Activated CD4-positive, alpha-beta T cell treated with anti-CD3 and anti-CD28 coated beads, Interleukin-2, amount 50 U/mL, for 48 hours (primary cell): ENCODE measurements around the gene SLC15A1.
"Not testable (repeated sequence)": the region's sequence is repeated elsewhere in the genome, so short reads cannot be mapped to it uniquely, and the experiment has no call there.

ENCODE experiments used
- DNase-seq, 2 experiments: peaks; one replicate each; pipeline ENCODE4 v3.0.0-alpha.2; 2020

The SLC15A1 gene

DNA sequence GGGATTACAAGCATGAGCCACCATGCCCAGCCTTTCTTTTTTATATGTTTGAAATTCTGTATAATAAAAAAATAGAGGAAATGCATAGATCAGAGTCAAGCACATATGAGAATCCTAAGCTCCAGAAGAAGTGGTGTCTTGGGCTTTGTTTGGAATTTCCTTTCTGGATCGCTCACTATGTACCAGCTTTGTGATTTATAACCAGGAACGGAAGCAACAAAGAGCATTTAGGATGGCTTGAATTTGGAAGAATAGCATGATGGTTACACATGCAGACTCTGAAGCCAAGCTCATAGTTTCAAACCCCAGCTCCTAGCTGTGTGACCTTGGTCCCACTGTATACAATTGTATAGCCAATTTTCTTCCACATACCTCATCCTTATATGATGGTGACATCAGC, 28.0 kb upstream of the SLC15A1 start:
- no peak for DNase-seq

DNA sequence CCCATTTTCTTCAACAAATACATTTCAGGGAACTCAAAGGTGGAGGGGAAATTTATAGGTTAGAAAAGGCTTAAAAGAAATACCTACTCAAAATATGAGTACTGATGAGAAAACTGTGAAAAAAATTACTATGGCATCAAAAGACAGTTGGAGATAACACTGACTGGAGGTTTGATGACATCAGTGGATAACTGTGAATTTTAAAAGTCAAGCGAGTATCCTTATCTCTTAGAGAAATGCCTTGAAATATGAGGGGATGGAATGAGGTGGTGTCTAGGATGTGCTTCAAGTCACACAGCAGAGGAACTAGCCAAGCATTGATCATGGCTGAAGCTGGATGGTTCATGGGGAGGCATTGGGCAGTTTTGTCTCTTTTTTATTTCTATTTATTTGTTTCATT, 27.2 kb upstream of the SLC15A1 start:
- no peak for DNase-seq

DNA sequence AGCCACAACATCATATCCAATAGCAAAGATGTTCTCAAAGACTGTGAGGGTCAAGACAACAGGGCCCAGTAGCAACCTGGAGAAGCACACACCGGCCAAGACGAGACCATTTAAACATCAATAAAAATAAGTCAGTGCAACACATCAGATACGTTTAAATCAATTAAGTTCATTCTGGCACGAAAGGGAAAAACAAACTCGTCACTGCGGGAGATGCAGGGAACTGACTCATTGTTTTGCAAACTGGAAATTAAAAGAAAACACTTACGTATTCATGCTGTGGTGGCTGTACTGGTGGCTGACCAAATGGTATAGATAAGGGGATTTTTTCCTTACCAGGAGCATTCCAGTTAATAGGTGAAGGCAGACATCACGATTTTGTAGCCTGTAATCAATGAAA, 26.3 kb upstream of the SLC15A1 start:
- DNase-seq = no peak

DNA sequence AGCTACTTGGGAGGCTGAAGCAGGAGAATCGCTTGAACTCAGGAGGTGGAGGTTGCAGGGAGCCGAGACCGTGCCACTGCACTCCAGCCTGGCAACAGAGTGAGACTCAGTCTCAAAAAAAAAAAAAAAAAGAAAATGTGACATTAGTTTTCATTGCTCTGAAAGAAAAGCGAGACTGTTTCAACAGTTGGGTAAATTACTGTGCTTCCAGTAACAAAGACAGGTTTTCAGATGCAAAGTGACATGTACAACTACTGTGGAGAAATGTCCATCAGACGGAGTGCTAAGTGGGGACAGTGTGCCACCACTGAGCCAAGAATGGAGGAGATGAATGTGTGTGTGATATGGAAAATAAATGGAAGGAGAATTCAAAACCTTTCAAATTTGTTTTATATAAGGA, 24.2 kb upstream of the SLC15A1 start:
- no peak for DNase-seq

DNA sequence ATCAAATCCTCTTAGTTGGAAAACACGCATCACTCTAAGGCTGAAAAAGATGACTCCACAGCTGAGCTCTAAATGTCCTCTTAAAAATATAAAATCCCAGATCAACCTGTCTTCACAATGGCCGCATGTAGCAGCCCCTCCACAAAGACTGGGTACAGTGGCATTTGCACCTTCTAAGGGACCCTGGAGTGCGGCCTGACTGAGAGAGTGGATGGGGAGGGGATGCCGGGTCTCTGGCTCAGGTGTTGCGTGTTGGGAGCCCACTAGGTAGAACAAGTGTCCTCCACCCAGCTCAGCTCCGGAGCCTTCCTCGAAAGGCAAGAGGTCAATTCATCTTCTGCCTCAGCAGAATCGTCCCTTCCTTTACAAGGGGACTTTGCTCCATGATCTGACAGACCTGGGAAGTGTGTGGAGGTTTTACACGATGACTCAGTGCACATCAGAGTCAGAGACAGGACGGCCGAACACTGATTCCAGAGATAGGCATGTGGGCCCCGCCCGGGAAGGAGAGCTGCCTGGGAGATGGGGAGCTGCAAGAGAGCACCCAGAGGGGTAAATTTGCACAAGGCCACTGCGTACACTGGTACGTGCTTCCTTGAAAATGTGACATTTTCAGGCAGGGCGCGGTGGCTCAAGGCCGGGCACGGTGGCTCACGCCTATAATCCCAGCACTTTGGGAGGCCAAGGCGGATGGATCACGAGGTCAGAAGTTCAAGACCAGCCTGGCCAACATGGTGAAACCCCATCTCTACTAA, 23.5 kb upstream of the SLC15A1 start:
- no peak for DNase-seq

DNA sequence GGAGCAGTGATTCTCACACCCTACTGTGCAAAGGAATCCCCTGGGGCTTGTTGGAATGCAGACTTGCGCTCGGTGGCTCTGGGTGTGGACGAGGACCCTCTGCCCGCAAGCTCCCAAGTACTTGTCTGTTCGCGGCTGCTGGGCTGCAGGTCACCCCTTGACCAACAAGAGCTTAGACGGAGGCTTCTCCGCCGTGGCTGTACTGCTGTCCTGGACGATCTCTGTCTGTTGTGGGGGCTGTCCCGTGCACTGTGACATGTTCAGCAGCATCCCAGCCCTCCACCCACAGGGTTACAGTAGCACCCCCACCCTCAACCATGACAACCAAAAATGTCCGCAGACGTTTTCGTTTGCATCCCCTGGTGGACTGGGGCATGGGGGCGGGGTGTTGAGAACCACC, 22.9 kb upstream of the SLC15A1 start:
- DNase-seq = no peak

DNA sequence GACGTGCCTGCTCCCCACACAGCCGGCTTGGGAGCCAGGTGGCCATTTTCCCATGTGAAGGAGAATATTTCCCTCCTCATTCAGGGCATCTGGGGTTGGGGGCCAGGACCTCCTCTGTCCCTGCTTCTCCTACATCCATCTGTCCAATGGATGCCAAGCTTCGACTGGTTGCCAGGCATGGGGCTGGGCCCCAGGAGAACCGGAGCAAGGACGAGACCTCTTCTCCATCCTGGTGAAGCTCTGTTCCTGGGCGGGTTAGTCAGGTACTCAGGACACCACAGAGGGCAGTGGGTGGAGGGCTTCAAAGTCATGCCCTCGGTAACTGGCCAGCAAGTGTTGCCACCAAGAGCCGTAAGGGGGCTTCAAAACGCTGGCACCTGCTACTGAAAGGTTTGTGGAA, 22.3 kb upstream of the SLC15A1 start:
- DNase-seq = no peak

DNA sequence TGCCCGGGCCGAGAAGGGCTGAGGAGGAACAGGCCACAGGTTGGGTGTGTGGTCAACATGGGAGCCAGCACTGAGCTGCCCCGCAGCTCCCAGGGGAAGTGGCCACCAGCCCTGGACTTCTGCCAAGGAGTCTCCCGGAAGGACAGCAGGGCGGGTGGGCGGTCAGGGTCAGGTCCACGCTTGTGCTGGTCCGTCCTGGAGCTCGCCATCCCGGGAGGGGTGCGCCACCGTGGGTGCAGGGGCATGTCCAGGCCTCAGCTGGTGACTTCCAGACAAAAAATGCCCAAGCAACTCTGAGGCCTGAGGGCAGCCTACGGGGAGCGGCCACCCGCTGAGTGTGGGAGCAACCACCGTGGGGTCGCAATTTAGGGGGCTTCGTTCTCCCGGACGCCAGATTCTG, 21.4 kb upstream of the SLC15A1 start:
- no peak for DNase-seq

DNA sequence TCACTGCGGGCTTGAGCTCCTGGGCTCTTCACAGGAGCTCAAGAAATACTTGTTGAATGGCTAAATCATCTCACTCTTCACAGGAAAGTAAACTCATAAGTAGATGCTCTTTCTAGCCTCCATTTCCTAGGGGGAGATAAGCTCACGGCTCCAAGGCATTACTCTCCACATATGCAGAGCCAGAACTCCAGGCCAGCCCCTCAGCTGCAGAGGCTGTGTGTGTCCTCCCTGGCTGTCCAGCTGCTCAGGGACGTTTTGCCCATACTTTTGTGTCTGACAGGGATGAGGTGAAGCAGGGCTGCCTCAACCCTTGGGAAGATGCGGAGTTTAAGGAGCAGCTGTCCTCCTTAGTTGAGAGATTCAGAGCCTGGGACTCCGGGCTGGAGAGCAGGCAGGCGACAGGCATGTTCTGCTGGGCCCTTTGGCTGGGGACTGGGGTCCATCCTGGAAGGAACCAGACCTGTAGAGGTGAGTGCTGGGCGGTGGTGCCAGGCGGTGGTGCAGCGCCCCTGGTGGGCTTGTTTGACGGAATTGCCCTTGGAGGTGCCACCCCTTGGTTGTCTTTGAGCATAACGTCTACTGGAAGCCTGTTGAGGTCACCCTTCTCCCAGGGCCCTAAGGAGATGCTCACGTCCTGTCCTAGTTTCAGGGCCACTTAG, 20.5 kb upstream of the SLC15A1 start:
- no peak for DNase-seq

DNA sequence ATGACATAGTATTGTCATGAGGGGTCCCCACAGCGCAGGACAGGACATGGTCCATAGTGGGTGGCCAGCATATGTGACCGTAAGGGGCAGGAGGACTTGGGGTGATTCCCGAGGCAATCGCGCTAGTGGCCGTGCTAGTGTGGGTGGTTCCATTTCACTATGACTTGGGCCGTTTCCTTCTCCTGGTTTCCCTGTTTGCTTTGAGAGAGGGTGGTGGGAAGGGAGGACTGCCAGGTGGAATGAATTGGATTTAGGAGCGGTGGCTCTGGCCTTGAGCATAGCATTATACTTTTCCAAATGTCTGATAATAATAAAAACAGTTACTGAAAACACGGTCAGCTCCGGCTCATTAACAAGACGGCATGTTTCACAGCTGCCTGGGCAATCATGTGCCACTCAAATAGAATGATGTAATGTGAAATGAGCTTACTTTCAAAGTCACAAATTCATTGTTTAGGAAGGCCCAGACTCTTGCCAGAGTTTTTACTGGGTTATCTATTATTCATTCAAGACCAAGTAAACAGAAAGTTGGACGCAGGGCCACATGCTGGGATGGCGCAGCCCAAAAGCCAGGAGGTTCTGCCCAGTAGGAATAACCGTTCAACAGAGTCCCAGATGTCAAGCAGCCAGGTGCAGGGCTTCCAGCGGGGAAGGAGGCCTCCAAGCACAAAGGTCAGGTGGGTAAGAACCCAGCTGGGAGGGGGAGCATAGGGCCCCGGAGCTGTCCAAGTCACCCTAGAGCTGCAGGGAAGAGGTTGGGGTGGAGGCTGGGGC, 19.6 kb upstream of the SLC15A1 start:
- DNase-seq = no peak

DNA sequence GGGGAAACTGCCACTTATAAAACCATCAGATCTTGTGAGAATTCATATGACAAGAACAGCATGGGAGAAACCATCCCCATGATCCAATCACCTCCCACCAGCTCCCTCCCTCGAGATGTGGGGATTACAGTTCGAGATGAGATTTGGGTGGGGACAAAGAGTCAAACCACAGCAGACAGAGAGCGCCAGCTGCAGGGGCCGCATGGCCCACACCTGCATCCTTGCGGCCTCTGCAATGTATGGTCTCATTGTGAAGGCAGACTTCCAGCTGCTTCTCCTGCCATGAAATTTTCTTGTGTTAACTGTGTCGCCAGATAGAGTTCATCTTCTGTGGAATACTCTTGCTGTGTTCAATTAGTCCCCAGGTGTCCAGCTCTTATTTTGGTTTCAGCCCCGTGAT, 17.3 kb upstream of the SLC15A1 start:
- no peak for DNase-seq

DNA sequence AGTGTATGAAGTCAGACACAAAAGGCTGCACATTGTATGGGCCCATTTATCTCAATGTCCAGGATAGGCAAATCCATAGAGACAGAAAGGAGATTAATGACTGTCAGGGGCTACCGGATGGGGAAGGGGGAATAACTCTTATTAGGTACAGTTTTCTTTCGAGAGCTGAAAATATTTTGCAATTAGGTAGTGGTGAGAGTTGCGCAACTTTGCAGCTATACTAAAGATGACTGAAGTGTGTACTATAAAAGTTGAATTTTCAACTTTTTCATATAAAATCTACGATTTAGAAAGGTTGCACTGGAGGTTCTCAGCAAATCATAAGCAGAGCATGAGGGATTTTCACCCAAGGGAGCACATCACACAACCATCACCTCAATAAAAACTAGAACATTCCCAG, 16.1 kb upstream of the SLC15A1 start:
- DNase-seq = no peak

DNA sequence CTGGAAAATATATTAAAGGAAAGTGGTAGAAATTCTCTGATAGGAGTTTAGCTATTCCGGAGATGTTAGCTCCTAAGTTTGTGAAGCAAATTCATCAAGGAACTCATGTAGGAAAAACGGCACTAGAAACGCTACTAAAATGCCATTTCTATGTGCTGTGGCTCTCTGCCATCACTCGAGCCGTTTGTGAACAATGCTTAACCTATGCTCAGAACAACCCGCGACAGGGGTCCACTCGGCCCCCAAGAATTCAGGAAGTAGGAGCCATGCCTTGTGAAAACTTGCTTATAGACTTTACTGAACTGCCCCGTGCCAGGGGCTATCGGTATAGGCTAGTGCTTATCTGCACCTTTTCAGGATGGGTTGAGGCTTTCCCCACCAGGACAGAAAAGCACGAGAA, 14.2 kb upstream of the SLC15A1 start:
- DNase-seq = no peak

DNA sequence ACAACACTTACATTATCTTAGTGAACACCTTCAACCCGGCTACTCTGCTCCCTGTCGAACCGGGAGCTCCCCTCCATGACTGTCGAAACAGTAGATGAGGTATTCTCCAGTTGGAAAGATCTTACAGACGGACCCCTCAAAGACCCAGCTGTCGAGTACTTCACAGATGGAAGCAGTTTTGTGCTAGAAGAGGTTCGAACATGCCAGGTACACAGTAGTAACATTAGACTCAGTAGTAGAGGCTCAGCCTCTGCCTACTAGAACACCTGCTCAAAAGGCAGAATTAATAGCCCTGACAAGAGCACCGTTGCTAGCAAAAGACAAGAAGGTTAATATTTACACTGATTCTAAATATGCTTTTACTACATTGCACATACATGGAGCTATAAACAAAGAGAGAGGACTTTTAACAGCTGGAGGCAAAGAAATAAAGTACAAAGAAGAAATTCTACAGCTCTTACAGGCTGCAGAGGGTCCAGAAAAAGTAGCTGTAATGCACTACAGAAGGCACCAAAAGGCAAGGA, 13.6 kb upstream of the SLC15A1 start:
- no peak for DNase-seq

DNA sequence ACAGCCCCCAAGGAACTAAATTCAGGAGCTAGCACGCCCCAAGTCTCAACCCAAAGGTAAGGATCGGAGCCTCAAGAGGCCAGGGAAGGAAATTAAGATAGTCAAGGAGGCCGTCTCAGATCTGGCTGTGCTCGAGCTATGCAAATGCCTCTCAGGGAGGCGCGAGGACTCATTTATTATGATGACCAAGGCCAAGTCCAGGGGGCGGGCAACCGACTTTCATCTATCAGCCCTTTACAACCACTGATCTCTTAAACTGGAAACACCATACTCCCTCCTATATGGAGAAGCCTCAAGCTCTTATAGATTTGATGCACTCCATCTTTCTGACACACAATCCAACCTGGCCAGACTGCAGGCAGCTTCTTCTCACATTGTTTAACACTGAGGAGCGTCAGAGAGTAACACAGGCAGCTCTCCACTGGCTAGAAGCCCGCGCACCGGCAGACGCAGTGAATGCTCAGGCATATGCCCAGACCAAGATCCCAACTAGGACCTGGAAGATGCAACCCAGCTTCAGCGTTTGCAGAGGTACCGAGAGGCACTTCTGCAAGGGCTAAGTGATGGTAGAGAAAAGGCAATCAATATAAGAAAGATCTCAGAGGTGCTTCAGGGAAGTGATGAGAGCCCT, 9.6 kb upstream of the SLC15A1 start:
- DNase-seq = no peak

DNA sequence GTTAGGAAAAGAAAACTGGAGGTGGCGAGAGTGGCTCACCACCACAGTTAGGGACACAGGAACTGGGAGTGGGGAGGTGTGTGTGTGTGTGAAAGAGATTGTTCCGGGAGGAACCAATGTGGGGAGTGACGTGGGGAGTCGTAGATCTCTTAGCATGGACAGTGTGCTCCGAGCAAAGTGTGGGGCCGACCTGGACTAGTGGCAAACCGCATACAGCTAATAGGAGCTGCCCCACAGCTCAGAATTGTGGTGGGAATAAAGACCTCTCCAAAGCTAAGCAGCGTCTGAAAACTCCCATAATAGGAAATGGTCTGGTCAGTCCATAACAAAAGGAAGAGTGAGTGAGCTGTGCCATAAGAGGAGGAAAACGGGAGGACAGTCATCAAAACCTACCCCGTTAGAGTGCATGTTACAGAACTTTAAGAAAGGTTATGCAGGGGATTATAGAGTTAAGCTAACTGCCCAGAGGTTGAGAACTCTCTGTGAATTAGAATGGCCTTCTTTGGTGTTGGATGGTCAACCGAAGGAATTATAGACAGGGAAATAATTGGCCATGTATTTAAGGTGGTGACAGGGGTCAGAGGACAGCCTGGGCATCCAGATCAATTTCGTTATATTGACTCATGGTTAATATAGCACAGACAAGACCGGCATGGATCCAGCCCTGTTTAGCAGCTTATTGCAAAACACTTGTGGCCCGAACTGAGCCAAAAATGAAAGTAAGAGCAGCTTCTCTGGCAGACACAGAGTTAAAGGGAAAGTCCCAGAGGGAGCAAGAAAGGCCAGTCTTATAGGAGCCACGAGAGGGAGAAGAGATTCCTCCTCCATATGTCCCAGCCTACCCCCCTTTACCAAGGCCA, 8.9 kb upstream of the SLC15A1 start:
- no peak for DNase-seq

DNA sequence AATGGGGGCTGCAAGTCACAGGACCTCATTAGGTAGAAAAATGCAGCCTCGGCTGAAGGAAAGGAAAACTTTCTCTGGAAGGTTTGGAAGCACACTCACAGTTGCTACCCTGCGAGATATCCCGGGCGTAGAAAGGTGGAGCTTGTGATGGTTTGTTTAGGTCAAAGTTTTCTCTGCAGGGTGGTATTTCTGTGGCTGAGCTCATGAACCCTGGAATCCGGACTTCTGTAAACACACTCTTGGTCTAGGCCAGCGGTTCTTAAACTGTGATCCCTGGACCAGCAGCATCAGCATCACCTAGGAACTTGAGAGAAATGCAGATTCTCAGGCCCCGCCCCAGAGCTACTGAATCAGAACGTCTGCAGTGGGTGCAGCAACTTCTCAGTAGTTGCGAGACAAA, 3.3 kb upstream of the SLC15A1 start:
- DNase-seq = no peak

DNA sequence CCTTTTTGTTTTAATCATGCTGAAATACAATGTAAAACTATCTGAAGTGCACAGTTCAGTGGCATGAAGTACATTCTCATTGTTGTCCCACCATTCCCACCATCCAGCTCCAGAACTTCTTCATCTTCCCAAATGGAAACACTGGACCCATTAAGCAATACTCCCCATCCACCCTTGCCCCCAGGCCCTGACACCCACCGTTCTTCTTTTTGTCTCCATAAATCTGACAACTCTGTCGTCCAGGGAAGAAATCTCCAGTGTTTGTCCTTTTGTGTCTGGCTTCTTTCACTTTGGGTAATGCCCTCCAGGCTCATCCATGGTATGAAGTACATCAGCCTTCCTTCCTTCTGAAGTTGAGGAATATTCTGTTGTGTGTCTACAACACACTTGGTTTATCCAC, 2.6 kb upstream of the SLC15A1 start:
- DNase-seq = no peak

DNA sequence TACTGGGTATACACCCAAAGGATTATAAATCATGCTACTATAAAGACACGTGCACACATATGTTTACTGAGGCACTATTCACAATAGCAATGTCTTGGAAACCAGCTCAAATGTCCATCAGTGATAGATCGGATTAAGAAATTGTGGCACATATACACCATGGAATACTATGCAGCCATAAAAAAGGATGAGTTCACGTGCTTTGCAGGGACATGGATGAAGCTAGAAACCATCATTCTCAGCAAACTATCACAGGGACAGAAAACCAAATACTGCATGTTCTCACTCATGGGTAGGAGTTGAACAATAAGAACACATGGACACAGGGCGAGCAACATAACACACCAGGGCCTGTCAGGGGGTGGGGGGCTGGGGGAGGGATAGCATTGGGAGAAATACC, 2.0 kb upstream of the SLC15A1 start:
- not testable (repeated sequence) for DNase-seq

DNA sequence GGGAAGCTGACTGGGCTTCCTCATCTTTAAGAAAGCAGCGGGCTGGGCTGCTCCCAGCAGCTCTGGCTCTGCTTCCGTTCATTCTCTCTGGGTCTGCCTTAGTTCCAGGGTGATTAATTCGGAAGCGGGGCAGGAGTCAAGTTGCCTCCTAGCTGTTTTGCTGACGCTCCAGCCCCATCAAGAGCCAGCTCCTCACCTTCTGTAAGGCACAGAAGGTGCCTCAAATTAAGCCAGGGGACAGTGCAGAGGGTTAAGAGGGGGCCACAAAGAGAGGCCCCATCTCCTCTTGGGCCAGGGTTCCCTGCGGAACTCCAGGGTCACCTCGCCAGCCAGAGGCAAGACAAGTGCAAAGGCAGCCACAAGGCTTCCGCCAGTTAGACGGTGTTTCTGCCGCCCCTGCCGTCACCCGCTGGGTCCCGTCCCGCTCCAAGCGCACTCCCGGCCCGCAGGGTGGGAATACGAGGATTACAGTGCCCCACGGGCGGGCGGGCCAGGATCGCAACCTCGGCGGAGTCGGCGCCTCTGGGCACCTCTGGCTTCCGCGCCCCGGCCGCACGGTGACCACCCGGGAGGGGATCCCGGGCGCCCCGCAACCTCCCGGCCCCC, 508 bp downstream of the SLC15A1 start:
- no peak for DNase-seq

DNA sequence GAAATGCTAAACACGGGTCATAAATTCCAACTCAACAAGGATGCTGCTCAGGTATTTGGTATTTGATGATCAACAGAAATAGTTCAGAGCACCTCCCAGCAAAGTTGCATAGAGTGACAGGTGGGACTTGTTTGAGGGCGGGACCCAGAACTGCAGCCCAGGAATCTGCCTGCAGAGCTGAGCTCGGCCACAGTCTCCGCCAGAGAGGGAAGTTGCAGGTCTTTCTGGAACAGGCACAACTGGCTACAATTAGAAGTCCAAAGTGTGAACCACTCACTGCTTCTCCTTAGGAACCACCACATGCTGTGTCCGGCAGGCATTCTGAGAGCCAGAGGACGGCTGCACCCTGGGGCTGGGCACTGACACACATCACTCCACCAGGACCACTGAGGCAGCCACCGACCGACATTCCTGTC, 1.1 kb downstream of the SLC15A1 start:
- no peak for DNase-seq

DNA sequence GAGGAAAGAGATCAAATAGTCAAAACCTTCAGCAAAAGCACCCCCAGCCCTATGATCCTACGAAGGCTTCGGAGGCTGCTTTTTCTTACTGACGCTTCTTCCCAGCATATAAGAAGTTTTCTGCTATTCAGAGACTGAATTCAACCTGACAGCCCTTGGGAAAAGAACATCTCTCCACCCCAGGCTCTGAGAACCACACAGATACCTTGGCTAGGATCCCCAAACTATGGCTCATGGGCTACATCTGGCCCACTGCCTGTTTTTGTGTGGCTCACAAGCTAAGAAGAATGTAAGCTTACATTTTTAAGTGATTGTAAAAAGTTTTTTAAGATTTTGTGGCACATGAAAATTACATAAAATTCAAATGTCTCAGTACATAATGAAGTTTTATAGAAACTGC, 3.0 kb downstream of the SLC15A1 start:
- DNase-seq = no peak
